NCI-H226 (cell line): ENCODE data around the gene CPA5.

Experiments used
- DNase-seq: peaks from one replicate; pipeline ENCODE4 v3.0.0-alpha.2; 2015

Gene CPA5

GRCh38 chr7:130344271-130344866 lies at the start of gene CPA5:
CPA5 (plus strand) TSS chr7:130344816; CDS start chr7:130346486, 1,670 bp downstream.
- DNase-seq: no peak

GRCh38 chr7:130296221-130296951 lies 48.2 kb upstream of the CPA5 start:
- no peak for DNase-seq

GRCh38 chr7:130297628-130298543 lies 46.7 kb upstream of the CPA5 start:
- no peak for DNase-seq

- DNase-seq: no peak
These were observed 45.9 kb upstream of the CPA5 start for GRCh38 chr7:130298544-130299326.

GRCh38 chr7:130299866-130300265 lies 44.8 kb upstream of the CPA5 start:
- DNase-seq: no peak

- no peak for DNase-seq
These were observed 43.1 kb upstream of the CPA5 start for GRCh38 chr7:130301501-130302020.

GRCh38 chr7:130302649-130303048 lies 42.0 kb upstream of the CPA5 start:
- DNase-seq: no peak

GRCh38 chr7:130303127-130303526 lies 41.5 kb upstream of the CPA5 start:
- DNase-seq: no peak

GRCh38 chr7:130303551-130303950 lies 41.1 kb upstream of the CPA5 start:
- no peak for DNase-seq

GRCh38 chr7:130303982-130304381 lies 40.6 kb upstream of the CPA5 start:
- DNase-seq: no peak

- no peak for DNase-seq
These were observed 39.7 kb upstream of the CPA5 start for GRCh38 chr7:130304878-130305277.

GRCh38 chr7:130305433-130306042 lies 39.1 kb upstream of the CPA5 start:
- DNase-seq: no peak

GRCh38 chr7:130309986-130310385 lies 34.6 kb upstream of the CPA5 start:
- DNase-seq: no peak

GRCh38 chr7:130314305-130314704 lies 30.3 kb upstream of the CPA5 start:
- DNase-seq: no peak

- DNase-seq: no peak
These were observed 25.1 kb upstream of the CPA5 start for GRCh38 chr7:130319541-130319940.

- peak; percentile 33 for DNase-seq
These were observed 22.9 kb upstream of the CPA5 start for GRCh38 chr7:130321542-130322229.

- no peak for DNase-seq
These were observed 22.0 kb upstream of the CPA5 start for GRCh38 chr7:130322615-130323014.

GRCh38 chr7:130324306-130324943 lies 20.2 kb upstream of the CPA5 start:
- DNase-seq: no peak

- no peak for DNase-seq
These were observed 14.9 kb upstream of the CPA5 start for GRCh38 chr7:130329681-130330080.

GRCh38 chr7:130332259-130333053 lies 12.2 kb upstream of the CPA5 start:
- DNase-seq: no peak
